Effector memory CD8-positive, alpha-beta T cell (primary cell): ENCODE measurements around the gene GNAS.
A peak's percentile ranks its signal among the peaks of the same experiment; 100 is the strongest.

Experiments used
- ATAC-seq: fragments of 150-1000 bp; cut with Tn5 transposase; replicated peaks from 2 replicates; pipeline ENCODE4 v1.10.0; 2021; ENCODE audit warnings: mild to moderate bottlenecking, moderate library complexity
- DNase-seq, 3 experiments: peaks; one replicate each; pipeline ENCODE4 v3.0.0; 2021
- H3K27ac Mint-ChIP-seq, 2 donors: one replicate each; pipeline ENCODE4 v1.8.0; 2022; ENCODE audit warnings: mild to moderate bottlenecking in 2 of 2, mixed read lengths in 2 of 2, moderate library complexity in 2 of 2
- H3K27me3 Mint-ChIP-seq, 2 donors: one replicate each; pipeline ENCODE4 v1.8.0; 2022; ENCODE audit warnings: mixed read lengths in 2 of 2
- H3K36me3 Mint-ChIP-seq: one replicate; pipeline ENCODE4 v1.8.0; 2022; ENCODE audit warnings: mild to moderate bottlenecking, moderate library complexity, mixed read lengths; ENCODE audit not compliant: insufficient read depth
- H3K4me1 Mint-ChIP-seq, 2 donors: one replicate each; pipeline ENCODE4 v1.8.0; 2022; ENCODE audit warnings: low read depth in 2 of 2, mixed read lengths in 2 of 2
- H3K4me3 Mint-ChIP-seq, 2 donors: one replicate each; pipeline ENCODE4 v1.8.0; 2022; ENCODE audit warnings: mild to moderate bottlenecking in 2 of 2, mixed read lengths in 2 of 2, moderate library complexity in 2 of 2
- H3K9me3 Mint-ChIP-seq, 2 donors: one replicate each; pipeline ENCODE4 v1.8.0; 2022; ENCODE audit warnings: mixed read lengths in 2 of 2

GNAS gene

DNA sequence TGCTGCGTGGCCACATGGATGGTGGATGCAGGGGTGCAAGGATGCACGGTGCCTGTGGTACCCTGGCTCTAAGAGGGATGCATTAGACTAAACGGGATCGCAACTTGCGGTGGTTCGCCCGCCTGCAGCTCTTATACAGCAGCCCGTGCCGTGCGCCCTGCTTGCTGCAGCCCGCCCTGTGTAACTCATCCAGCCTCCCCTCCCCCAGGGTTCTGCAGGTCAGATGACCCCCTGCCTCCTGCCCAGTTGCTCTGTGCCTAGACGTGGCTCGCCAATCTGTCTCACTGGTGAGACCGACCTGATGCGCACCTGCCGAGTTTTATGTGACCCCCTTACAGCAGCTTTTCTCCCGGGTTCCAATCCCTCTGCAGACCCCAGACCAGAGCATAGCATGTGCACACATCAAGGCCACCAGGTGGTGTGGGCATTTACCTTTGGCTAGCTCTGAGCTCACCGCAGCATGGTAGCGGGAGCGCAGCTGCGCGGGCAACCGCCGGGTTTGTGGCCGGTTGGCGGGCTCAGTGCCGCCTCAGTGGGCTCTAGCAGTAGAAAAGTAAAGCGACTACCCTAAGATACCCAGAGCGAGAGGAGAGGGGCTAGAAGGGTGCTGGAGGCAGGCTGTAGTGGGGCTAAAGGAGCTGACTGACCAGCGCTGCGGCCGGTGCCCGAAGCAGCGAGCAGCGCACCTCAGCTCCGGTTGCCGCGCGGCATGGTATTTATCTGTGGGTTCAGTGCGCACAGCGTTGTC lies 1.1 kb upstream of the GNAS start:
- DNase-seq (no peak), ATAC-seq (peak; percentile 9)
- Mint-ChIP-seq H3K27me3 (peaks cover 43 to 93% of the 10 kb centered on the region in 2 donors), H3K4me3 (peak overlapping the region; percentile 79 to 86), H3K36me3 (peaks cover 3% of the 10 kb centered on the region), H3K27ac (peak overlapping the region; percentile 62 to 78), H3K9me3 (no peaks in the 10 kb centered on the region), H3K4me1 (peaks cover 20 to 27% of the 10 kb centered on the region in 2 donors)

DNA sequence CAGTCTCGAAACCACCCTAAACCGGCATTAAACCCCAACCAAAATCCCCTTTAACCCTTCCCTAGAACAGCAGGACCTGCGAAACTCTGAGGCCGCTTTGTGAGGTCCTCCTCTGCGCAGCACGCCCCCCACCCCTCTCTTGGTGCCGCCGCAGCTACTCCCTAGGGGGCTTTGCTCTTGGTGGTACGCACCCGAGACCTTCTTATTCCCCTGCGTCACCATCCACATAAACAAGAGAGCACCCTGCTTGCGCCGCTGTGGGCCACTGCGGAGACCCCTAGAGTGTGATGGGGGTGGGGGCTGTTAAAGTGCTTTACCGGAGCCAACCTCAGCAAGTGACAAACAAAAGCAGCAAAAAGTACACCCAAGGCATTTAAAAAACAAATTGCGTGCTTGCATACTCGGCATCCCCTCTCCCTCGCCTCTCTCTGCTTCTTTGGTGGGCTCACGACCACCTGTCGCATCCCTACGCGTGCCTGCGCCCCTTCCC lies 502 bp upstream of the GNAS start:
- peaks cover 49 to 93% of the 10 kb centered on the region in 2 donors for H3K27me3 Mint-ChIP-seq
- H3K4me1 Mint-ChIP-seq: peaks cover 20 to 27% of the 10 kb centered on the region in 2 donors
- ATAC-seq (no peak), DNase-seq (no peak)
- H3K36me3 Mint-ChIP-seq: peaks cover 3% of the 10 kb centered on the region
- no peaks in the 10 kb centered on the region for H3K9me3 Mint-ChIP-seq
- no peak overlapping the region for H3K27ac Mint-ChIP-seq
- H3K4me3 Mint-ChIP-seq: peak overlapping the region; percentile 79 to 86

DNA sequence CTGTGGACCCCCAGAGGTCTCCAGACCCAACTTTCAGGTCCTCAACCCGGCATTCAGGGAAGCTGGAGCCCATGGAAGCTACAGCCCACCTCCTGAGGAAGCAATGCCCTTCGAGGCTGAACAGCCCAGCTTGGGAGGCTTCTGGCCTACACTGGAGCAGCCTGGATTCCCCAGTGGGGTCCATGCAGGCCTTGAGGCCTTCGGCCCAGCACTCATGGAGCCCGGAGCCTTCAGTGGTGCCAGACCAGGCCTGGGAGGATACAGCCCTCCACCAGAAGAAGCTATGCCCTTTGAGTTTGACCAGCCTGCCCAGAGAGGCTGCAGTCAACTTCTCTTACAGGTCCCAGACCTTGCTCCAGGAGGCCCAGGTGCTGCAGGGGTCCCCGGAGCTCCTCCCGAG lies 950 bp downstream of the GNAS start:
- DNase-seq (no peak), ATAC-seq (no peak)
- Mint-ChIP-seq H3K9me3 (no peaks in the 10 kb centered on the region), H3K4me3 (peak overlapping the region in 1 of 2 donors; percentile 77), H3K27me3 (peaks cover 63 to 94% of the 10 kb centered on the region in 2 donors), H3K36me3 (no peaks in the 10 kb centered on the region), H3K4me1 (peaks cover 20 to 26% of the 10 kb centered on the region in 2 donors), H3K27ac (no peak overlapping the region)

DNA sequence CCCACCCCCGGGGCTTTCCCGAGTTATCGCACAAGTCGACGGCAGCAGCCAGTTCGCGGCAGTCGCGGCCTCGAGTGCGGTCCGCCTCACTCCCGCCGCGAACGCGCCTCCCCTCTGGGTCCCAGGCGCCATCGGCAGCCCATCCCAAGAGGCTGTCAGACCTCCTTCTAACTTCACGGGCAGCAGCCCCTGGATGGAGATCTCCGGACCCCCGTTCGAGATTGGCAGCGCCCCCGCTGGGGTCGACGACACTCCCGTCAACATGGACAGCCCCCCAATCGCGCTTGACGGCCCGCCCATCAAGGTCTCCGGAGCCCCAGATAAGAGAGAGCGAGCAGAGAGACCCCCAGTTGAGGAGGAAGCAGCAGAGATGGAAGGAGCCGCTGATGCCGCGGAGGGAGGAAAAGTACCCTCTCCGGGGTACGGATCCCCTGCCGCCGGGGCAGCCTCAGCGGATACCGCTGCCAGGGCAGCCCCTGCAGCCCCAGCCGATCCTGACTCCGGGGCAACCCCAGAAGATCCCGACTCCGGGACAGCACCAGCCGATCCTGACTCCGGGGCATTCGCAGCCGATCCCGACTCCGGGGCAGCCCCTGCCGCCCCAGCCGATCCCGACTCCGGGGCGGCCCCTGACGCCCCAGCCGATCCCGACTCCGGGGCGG lies 1.6 kb downstream of the GNAS start:
- ATAC-seq: no peak
- no peak overlapping the region for H3K27ac Mint-ChIP-seq
- DNase-seq: no peak
- H3K4me1 Mint-ChIP-seq: peaks cover 20 to 26% of the 10 kb centered on the region in 2 donors
- H3K4me3 Mint-ChIP-seq: peak overlapping the region; percentile 68 to 77
- H3K9me3 Mint-ChIP-seq: no peaks in the 10 kb centered on the region
- peaks cover 69 to 94% of the 10 kb centered on the region in 2 donors for H3K27me3 Mint-ChIP-seq
- no peaks in the 10 kb centered on the region for H3K36me3 Mint-ChIP-seq

DNA sequence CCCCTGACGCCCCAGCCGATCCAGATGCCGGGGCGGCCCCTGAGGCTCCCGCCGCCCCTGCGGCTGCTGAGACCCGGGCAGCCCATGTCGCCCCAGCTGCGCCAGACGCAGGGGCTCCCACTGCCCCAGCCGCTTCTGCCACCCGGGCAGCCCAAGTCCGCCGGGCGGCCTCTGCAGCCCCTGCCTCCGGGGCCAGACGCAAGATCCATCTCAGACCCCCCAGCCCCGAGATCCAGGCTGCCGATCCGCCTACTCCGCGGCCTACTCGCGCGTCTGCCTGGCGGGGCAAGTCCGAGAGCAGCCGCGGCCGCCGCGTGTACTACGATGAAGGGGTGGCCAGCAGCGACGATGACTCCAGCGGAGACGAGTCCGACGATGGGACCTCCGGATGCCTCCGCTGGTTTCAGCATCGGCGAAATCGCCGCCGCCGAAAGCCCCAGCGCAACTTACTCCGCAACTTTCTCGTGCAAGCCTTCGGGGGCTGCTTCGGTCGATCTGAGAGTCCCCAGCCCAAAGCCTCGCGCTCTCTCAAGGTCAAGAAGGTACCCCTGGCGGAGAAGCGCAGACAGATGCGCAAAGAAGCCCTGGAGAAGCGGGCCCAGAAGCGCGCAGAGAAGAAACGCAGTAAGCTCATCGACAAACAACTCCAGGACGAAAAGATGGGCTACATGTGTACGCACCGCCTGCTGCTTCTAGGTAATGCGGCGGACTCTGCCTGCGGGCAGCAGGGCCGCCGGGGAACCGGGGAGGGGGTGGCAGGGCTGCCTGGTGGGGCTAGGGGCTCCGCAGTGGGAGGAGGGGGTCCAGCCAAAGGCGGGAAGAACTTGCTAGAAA lies 2.3 kb downstream of the GNAS start:
- H3K36me3 Mint-ChIP-seq: no peaks in the 10 kb centered on the region
- H3K4me1 Mint-ChIP-seq: peaks cover 20 to 26% of the 10 kb centered on the region in 2 donors
- DNase-seq (no peak), ATAC-seq (no peak)
- H3K4me3 Mint-ChIP-seq: peak overlapping the region in 1 of 2 donors; percentile 63
- no peaks in the 10 kb centered on the region for H3K9me3 Mint-ChIP-seq
- peaks cover 67 to 94% of the 10 kb centered on the region in 2 donors for H3K27me3 Mint-ChIP-seq
- no peak overlapping the region for H3K27ac Mint-ChIP-seq

DNA sequence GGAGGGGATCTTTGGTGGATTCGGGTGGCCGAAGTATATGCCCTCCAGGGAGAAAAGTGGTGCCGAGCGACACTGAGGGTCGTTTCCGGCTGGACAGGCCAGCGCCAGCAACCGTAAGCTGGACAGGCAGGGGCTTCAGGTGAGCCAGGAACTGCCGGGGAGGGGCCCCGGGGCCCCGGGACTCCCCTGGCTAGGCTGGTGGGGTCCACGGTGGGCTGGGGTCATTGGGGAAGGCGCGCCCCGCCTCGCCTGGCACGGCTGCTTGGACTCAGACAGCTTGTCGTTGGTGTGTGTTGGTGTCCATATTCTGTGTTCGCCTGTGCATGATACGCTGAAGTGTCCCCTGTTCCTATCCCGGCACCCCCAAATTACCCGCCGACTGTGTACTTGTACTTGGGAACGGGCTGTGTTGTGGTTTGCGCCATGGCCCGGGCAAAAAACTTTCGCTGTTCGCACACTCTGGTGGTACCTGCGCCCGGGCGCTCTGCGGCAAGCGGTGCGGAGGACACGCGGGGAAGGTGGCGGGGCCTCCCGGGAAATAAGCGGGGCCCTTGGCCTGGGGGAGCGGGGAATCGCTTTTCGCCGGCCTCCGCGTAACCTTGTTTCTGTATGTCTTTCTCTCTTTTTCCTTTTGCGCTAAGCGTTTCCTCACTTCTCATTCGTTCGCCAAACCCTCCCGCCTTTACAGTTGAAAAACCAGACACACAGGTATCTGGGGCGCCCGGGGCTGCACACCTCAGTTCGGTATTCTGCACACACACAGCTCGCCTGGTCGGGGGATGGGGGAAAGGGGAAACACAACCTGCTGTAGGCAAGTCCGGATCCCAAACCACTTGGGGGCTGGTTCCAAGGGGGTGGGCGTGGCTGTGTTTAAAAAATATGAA lies 3.2 kb downstream of the GNAS start:
- Mint-ChIP-seq H3K9me3 (no peaks in the 10 kb centered on the region), H3K27ac (no peak overlapping the region), H3K4me1 (peaks cover 16 to 22% of the 10 kb centered on the region in 2 donors), H3K27me3 (peaks cover 60 to 94% of the 10 kb centered on the region in 2 donors), H3K4me3 (peak overlapping the region; percentile 29 to 63), H3K36me3 (no peaks in the 10 kb centered on the region)
- DNase-seq (no peak), ATAC-seq (no peak)

DNA sequence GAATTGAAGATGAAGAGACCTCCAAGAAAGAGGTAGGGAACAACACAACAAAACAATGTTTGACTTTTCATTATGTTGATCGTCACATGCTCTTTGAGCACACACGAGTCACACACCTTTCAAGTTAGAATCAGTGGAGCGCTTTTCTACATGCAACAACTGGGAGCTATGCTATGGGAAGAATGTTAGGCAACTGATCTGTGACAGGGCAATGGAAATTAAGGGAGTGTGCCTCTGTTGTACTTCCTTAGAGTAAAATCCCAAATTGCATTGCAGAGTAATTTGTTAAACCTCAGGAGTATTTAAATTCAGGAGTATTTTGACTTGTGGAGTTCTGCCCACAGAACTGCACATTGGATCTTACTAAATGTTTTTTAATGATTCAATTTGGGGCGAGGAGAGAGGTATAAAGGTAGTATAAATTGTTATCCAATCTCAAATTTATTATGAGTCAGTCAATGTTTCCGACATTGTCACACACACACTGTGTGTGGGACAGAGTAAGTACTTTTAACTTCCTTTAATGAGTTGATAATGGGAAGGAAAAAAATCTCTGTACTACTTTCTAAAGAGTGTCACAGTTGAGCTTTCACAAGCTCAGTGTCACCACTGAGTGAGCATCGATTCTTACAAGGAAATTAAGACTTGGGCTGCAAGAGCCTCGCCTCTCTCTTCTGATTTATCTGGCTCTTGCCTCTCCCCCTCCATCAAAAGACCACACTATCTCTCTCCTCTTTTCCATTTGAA lies 10.7 kb downstream of the GNAS start:
- H3K36me3 Mint-ChIP-seq: no peaks in the 10 kb centered on the region
- no peaks in the 10 kb centered on the region for H3K9me3 Mint-ChIP-seq
- no peaks in the 10 kb centered on the region for H3K4me1 Mint-ChIP-seq
- DNase-seq (no peak), ATAC-seq (no peak)
- H3K27ac Mint-ChIP-seq: no peak overlapping the region
- H3K4me3 Mint-ChIP-seq: no peak overlapping the region
- H3K27me3 Mint-ChIP-seq: peaks cover 27 to 64% of the 10 kb centered on the region in 2 donors

DNA sequence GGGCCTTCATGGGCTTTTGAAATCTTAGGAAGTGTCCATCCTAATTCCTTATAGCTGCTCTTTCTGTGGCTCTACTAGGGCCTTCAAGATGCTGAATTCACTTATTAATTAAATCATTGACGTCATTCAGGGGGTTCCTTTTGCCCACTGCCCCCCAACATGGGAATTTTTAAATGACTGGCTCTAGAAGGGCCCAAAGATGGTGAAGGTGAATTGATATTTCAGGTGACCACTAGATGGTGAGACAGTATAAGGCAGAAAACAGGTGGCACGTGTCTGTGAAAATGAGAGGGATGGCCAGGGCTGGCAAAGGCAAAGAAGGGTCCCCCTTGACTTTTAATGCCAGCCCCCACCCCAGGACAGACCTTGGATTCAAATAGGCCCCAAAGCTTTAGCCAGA lies 11.8 kb downstream of the GNAS start:
- peak; percentile 47 for ATAC-seq
- Mint-ChIP-seq H3K27ac (no peak overlapping the region), H3K36me3 (no peaks in the 10 kb centered on the region), H3K27me3 (peaks cover 17 to 53% of the 10 kb centered on the region in 2 donors), H3K4me3 (no peak overlapping the region), H3K9me3 (no peaks in the 10 kb centered on the region), H3K4me1 (no peaks in the 10 kb centered on the region)
- no peak for DNase-seq

DNA sequence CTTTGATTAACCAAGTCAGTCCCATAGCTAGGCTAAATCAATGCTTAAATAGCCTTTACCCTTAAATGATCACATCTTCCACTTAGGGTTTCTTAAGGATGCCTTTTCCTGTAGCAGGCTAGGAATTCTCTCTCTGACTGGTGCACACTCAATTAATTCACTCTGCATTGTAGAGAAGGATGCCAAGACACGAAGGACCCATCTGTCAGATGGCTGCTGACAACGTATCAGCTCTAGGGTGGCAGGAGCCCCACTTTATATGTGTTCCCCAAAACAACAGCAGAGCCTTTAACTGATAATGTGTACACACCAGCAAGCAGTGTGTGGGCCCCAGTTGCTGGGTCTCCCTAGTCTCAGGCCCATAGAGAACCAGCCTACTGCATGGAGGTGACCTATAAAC lies 13.3 kb downstream of the GNAS start:
- no peaks in the 10 kb centered on the region for H3K36me3 Mint-ChIP-seq
- no peaks in the 10 kb centered on the region for H3K9me3 Mint-ChIP-seq
- peaks cover 16 to 45% of the 10 kb centered on the region in 2 donors for H3K27me3 Mint-ChIP-seq
- no peak overlapping the region for H3K27ac Mint-ChIP-seq
- H3K4me1 Mint-ChIP-seq: peaks cover 3 to 4% of the 10 kb centered on the region in 2 donors
- no peak overlapping the region for H3K4me3 Mint-ChIP-seq
- DNase-seq: no peak
- ATAC-seq: no peak

DNA sequence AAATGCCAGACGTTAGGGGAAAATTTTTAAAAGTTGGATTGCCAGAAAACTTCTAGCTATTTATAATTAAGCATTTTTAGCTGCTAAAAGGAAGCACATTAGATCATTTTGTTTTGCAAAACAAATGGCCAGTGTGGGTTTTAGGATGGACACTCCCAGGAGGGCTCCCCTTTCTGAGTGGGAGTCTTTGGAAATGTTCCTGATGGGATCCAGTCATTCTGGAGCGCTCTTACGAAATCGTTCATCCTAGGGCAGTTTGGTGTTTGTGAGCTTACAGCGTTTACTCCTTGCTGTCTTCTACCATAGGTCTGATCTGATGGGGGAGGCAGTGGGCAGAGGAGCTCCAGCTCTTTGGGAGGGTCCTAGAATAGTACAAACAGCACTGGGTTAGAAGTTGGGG lies 14.7 kb downstream of the GNAS start:
- no peaks in the 10 kb centered on the region for H3K9me3 Mint-ChIP-seq
- H3K27me3 Mint-ChIP-seq: peaks cover 8 to 36% of the 10 kb centered on the region in 2 donors
- no peak overlapping the region for H3K27ac Mint-ChIP-seq
- no peak overlapping the region for H3K4me3 Mint-ChIP-seq
- DNase-seq (no peak), ATAC-seq (no peak)
- H3K36me3 Mint-ChIP-seq: no peaks in the 10 kb centered on the region
- H3K4me1 Mint-ChIP-seq: peaks cover 3 to 4% of the 10 kb centered on the region in 2 donors

DNA sequence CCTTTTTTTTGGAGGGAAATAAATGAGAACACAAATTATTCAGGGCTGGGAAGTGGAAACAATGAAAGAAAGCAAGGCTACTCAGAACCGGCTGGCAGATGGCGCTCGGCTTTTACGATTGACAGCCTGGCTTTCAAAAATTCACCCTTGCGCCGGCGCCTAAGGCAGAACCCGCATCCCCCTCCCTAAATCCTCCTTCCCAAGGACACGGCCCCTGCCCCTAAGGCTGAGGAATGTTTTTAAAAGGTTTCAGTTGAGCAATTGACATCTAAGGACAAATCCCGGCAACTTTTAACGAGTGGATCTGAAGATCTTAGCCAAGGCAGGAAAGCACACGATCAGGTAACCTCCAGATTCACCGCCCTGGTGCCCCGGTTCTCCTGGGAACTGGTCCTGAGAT lies 16.3 kb downstream of the GNAS start:
- peaks cover 3 to 4% of the 10 kb centered on the region in 2 donors for H3K4me1 Mint-ChIP-seq
- ATAC-seq: no peak
- no peak for DNase-seq
- no peaks in the 10 kb centered on the region for H3K9me3 Mint-ChIP-seq
- H3K4me3 Mint-ChIP-seq: no peak overlapping the region
- no peaks in the 10 kb centered on the region for H3K36me3 Mint-ChIP-seq
- peaks cover 0 to 20% of the 10 kb centered on the region in 2 donors for H3K27me3 Mint-ChIP-seq
- no peak overlapping the region for H3K27ac Mint-ChIP-seq

DNA sequence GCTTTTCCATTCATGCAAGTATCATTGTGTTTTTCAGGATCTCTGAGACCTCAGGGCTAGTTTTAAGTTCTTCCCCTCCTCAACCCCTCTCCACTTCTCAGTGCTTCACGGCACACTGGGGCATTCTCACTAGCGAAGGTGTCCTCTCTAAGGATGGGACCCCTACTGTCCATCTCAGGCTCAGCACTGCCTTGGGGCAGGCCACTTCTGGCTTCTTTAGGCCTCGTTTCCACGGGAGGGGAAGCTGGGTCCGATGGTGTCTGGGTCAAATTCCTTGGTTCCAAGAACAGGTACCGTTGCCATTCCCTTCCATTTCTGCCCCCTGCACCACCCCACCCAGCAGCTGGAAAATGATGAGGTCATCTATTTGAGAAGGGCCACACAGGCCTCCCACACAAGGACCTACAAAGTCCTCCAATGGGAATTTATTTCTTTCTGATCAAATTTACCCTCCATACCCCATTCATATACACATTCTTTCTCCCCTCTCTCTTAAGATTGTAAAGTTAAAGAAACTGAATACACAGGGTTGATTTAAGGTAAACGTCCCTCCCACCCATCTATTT lies 17.2 kb downstream of the GNAS start:
- H3K4me1 Mint-ChIP-seq: peaks cover 3 to 4% of the 10 kb centered on the region in 2 donors
- H3K9me3 Mint-ChIP-seq: no peaks in the 10 kb centered on the region
- peaks cover 0 to 17% of the 10 kb centered on the region in 2 donors for H3K27me3 Mint-ChIP-seq
- no peak for DNase-seq
- H3K36me3 Mint-ChIP-seq: no peaks in the 10 kb centered on the region
- H3K4me3 Mint-ChIP-seq: no peak overlapping the region
- H3K27ac Mint-ChIP-seq: no peak overlapping the region
- no peak for ATAC-seq
